A673 (cell line): ENCODE measurements around the gene PCDHGA5. TPM values are rescaled to one million over a fixed set of nuclear protein-coding genes. Genes with fewer than 3 reads are reported as not detected.

Source experiments
- total RNA-seq: library from RNA; stranded (reverse); gene quantifications from 2 replicates; pipeline ENCODE4 v1.2.3, GENCODE V29; 2021

The PCDHGA5 gene
- total RNA-seq, 1 experiment from 2014 or later = 2.6 TPM

Other genes with a start within 250 kb of the PCDHGA5 start
- 2.4 and 2.7 TPM in 2 replicates for gene PCDHB4, start 242.3 kb upstream of the PCDHGA5 start, total RNA-seq
- 21.0 and 23.6 TPM in 2 replicates for gene PCDHB5, start 229.0 kb upstream of the PCDHGA5 start, total RNA-seq
- 7.3 and 9.1 TPM in 2 replicates for gene PCDHB6, start 214.1 kb upstream of the PCDHGA5 start, total RNA-seq
- gene PCDHB7, start 191.5 kb upstream of the PCDHGA5 start, total RNA-seq = 2.0 and 2.3 TPM in 2 replicates
- gene PCDHB8, start 186.4 kb upstream of the PCDHGA5 start, total RNA-seq = 7.7 and 8.5 TPM in 2 replicates
- 11.3 and 12.8 TPM in 2 replicates for gene PCDHB16, start 181.8 kb upstream of the PCDHGA5 start, total RNA-seq
- 5.6 and 7.9 TPM in 2 replicates for gene PCDHB9, start 177.0 kb upstream of the PCDHGA5 start, total RNA-seq
- 2.7 and 2.8 TPM in 2 replicates for gene PCDHB10, start 171.8 kb upstream of the PCDHGA5 start, total RNA-seq
- gene PCDHB11, start 164.5 kb upstream of the PCDHGA5 start, total RNA-seq = 14.2 and 15.3 TPM in 2 replicates
- gene PCDHB12, start 155.4 kb upstream of the PCDHGA5 start, total RNA-seq = 5.1 and 6.7 TPM in 2 replicates
- 1.8 and 2.5 TPM in 2 replicates for gene PCDHB13, start 150.2 kb upstream of the PCDHGA5 start, total RNA-seq
- 6.9 and 7.4 TPM in 2 replicates for gene PCDHB14, start 140.8 kb upstream of the PCDHGA5 start, total RNA-seq
- 1.2 and 2.3 TPM in 2 replicates for gene PCDHB15, start 118.8 kb upstream of the PCDHGA5 start, total RNA-seq
- 0.88 and 1.0 TPM in 2 replicates for gene SLC25A2, start 60.1 kb upstream of the PCDHGA5 start, total RNA-seq
- 73.4 and 78.3 TPM in 2 replicates for gene TAF7, start 43.4 kb upstream of the PCDHGA5 start, total RNA-seq
- gene PCDHGA1, start 33.6 kb upstream of the PCDHGA5 start, total RNA-seq = 2.2 and 2.3 TPM in 2 replicates
- gene PCDHGA2, start 25.4 kb upstream of the PCDHGA5 start, total RNA-seq = 1.5 and 1.8 TPM in 2 replicates
- gene PCDHGA3, start 20.3 kb upstream of the PCDHGA5 start, total RNA-seq = 0.85 and 0.97 TPM in 2 replicates
- 7.6 TPM in 2 replicates for gene PCDHGB1, start 14.1 kb upstream of the PCDHGA5 start, total RNA-seq
- gene PCDHGA4, start 9.1 kb upstream of the PCDHGA5 start, total RNA-seq = 2.9 and 3.5 TPM in 2 replicates
- gene PCDHGB2, start 4.2 kb upstream of the PCDHGA5 start, total RNA-seq = 6.2 and 6.5 TPM in 2 replicates
- 3.3 and 3.4 TPM in 2 replicates for gene PCDHGB3, start 6.1 kb downstream of the PCDHGA5 start, total RNA-seq
- 20.2 and 21.6 TPM in 2 replicates for gene PCDHGA6, start 9.7 kb downstream of the PCDHGA5 start, total RNA-seq
- gene PCDHGA7, start 18.6 kb downstream of the PCDHGA5 start, total RNA-seq = 9.6 and 10.9 TPM in 2 replicates
- gene PCDHGB4, start 23.5 kb downstream of the PCDHGA5 start, total RNA-seq = 2.5 and 3.3 TPM in 2 replicates
- 2.2 and 2.6 TPM in 2 replicates for gene PCDHGA8, start 28.5 kb downstream of the PCDHGA5 start, total RNA-seq
- 43.3 and 45.0 TPM in 2 replicates for gene PCDHGB5, start 33.8 kb downstream of the PCDHGA5 start, total RNA-seq
- gene PCDHGA9, start 38.6 kb downstream of the PCDHGA5 start, total RNA-seq = 5.0 and 6.6 TPM in 2 replicates
- gene PCDHGB6, start 43.9 kb downstream of the PCDHGA5 start, total RNA-seq = 4.5 and 4.6 TPM in 2 replicates
- 3.6 TPM in 2 replicates for gene PCDHGA10, start 48.8 kb downstream of the PCDHGA5 start, total RNA-seq
- gene PCDHGB7, start 53.5 kb downstream of the PCDHGA5 start, total RNA-seq = 3.7 and 4.0 TPM in 2 replicates
- 34.9 and 35.5 TPM in 2 replicates for gene PCDHGA11, start 56.9 kb downstream of the PCDHGA5 start, total RNA-seq
- gene PCDHGA12, start 66.3 kb downstream of the PCDHGA5 start, total RNA-seq = 3.5 and 3.6 TPM in 2 replicates
- gene PCDHGC3, start 111.8 kb downstream of the PCDHGA5 start, total RNA-seq = 103 and 112 TPM in 2 replicates
- 3.6 and 3.8 TPM in 2 replicates for gene PCDHGC4, start 120.9 kb downstream of the PCDHGA5 start, total RNA-seq
- 3.4 and 3.6 TPM in 2 replicates for gene PCDHGC5, start 124.9 kb downstream of the PCDHGA5 start, total RNA-seq